GM21528 (cell line): Measurements from ENCODE around the gene EYS.

Source experiments
- ATAC-seq: cut with Tn5 transposase; IDR thresholded peaks from one replicate; pipeline ENCODE4 v1.9.1; 2021; ENCODE audit warnings: mild to moderate bottlenecking, moderate library complexity; ENCODE audit not compliant: unreplicated experiment, low FRiP score

EYS gene

GRCh38 chr6:65707126-65707826, at the start of gene EYS:
Gene EYS (minus strand): TSS chr6:65707226. CDS start chr6:65495410, 211,816 bp downstream.
- ATAC-seq = no peak

- ATAC-seq = no peak
Measured at GRCh38 chr6:65746302-65746701, 39.3 kb upstream of the EYS start.

- no peak for ATAC-seq
Measured at GRCh38 chr6:65745614-65746013, 38.6 kb upstream of the EYS start.

- ATAC-seq = no peak
Measured at GRCh38 chr6:65728879-65729479, 22.0 kb upstream of the EYS start.

GRCh38 chr6:65719101-65719500, 12.1 kb upstream of the EYS start:
- ATAC-seq = no peak

GRCh38 chr6:65711531-65711930, 4.5 kb upstream of the EYS start:
- no peak for ATAC-seq

GRCh38 chr6:65709099-65709830, 2.2 kb upstream of the EYS start:
- no peak for ATAC-seq

GRCh38 chr6:65708162-65708561, 1.1 kb upstream of the EYS start:
- no peak for ATAC-seq

- ATAC-seq = no peak
Measured at GRCh38 chr6:65706436-65706835, 590 bp downstream of the EYS start.

GRCh38 chr6:65701325-65701724, 5.7 kb downstream of the EYS start:
- ATAC-seq = no peak

GRCh38 chr6:65700561-65700960, 6.5 kb downstream of the EYS start:
- no peak for ATAC-seq

GRCh38 chr6:65692109-65692508, 14.9 kb downstream of the EYS start:
- no peak for ATAC-seq

- no peak for ATAC-seq
Measured at GRCh38 chr6:65680232-65680631, 26.8 kb downstream of the EYS start.

GRCh38 chr6:65671922-65672321, 35.1 kb downstream of the EYS start:
- ATAC-seq = no peak

- no peak for ATAC-seq
Measured at GRCh38 chr6:65667916-65668656, 38.9 kb downstream of the EYS start.

- no peak for ATAC-seq
Measured at GRCh38 chr6:65650086-65650485, 56.9 kb downstream of the EYS start.

- ATAC-seq = no peak
Measured at GRCh38 chr6:65649392-65649791, 57.6 kb downstream of the EYS start.

GRCh38 chr6:65646544-65646943, 60.5 kb downstream of the EYS start:
- ATAC-seq = no peak

GRCh38 chr6:65642776-65643175, 64.2 kb downstream of the EYS start:
- no peak for ATAC-seq

GRCh38 chr6:65638047-65638831, 68.8 kb downstream of the EYS start:
- ATAC-seq = no peak
